ENCODE data around the gene CPSF3.
A peak's percentile ranks its signal among the peaks of the same experiment; 100 is the strongest.

Gene CPSF3

GRCh38 chr2:9422321-9423099, 944 bp upstream of the CPSF3 start:
- peak; percentile 5 for DNase-seq

DNA sequence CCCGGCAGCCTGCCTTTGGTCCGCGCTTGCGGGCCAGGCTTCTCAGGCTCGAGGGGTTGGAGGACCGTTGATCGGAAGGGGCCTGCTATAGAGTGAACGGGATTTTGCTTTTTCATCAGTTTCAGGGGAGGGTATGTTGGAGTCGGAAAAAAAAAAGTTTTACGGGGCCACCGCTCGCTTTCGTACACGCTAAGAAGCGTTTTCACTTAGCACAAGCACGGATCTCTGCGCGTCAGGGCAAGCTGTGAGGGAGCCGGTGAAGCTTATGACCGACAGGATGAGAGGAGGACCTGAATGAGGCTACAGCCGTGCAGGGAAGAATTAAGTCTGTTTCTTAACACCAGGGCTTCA, 443 bp downstream of the CPSF3 start:
- no peak for DNase-seq

- DNase-seq: no peak
Measured at GRCh38 chr2:9424447-9425164, 1.2 kb downstream of the CPSF3 start.

- no peak for DNase-seq
Measured at GRCh38 chr2:9428965-9429577, 5.6 kb downstream of the CPSF3 start.

DNA sequence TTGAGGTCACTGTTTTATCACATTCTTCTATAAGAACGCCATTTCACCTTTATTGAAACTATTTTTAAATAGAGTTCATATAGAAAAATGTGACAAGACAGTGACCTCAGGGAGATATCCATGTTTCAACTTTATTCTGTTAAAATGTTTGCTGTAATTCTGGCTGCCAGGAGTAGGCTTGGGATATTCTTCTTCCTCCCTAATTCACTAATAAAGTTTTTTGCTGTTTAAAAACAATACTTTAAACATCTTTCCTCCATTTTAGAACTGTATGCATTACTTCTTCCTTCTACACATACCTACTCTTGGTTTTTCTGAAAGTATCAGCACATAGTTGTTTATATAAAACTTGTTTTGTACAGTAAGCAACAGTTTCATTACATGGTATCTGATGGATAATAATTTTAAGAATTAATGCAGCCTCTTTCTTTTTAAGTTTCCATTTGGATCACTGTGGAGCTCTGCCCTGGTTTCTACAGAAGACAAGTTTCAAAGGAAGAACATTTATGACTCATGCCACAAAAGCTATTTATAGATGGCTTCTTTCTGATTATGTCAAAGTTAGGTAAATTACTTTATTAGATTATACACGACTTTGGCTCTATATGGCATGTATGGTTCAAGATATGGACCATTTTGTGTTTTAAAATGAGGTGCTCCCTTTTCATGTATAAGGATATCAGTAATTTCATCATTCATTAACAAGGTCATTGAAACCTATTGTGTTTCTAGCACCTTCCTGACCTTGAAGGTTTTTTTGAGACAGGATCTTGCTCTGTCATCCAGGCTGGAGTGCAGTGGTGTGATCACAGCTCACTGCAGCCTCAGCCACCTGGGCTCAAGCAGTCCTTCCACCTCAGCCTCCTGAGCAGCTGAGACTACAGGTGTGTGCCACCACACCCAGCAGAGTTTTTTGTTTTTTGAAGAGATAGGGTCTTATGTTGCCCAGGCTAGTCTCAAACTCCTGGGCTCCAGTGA, 7.2 kb downstream of the CPSF3 start:
- DNase-seq: no peak

DNA sequence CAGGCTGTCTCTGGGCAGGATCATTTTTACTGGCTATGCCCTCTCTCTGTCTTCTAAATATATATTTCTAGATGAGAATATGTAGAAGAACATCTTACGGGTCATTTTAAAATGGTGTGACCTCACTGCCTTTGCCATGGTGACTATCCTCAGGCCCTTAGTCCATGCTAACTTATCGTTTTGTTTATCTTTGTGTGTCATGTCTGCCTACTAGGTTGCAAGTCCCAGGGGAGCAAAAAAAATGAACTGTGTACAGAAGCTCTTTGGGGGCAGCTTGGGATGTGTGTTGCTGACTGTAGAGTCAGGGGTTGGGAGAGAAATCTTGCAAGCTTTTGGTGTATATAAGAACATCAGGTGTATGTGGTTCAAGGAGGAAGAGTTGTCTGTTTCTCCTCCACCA, 11.0 kb downstream of the CPSF3 start:
- no peak for DNase-seq

GRCh38 chr2:9439536-9439935, 16.1 kb downstream of the CPSF3 start:
- DNase-seq: no peak

GRCh38 chr2:9440058-9440727, 16.7 kb downstream of the CPSF3 start:
- no peak for DNase-seq

- no peak for DNase-seq
Measured at GRCh38 chr2:9441556-9441955, 18.1 kb downstream of the CPSF3 start.

DNA sequence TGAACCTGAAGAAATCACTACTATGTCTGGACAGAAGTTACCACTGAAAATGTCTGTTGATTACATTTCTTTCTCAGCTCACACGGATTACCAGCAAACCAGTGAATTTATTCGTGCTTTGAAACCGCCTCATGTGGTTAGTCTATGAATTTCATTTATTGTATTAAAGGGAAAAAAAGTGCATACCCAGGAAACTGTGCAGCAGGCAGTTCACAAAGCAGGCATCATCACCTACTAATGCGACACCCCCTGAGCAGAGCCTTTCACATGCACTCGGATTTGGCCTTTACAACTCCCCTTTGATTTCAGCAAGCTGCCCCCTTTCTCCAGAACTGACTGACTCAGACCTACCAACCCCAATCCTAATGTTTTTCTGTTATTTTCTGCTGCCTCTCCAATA, 20.1 kb downstream of the CPSF3 start:
- no peak for DNase-seq

GRCh38 chr2:9445089-9445488, 21.6 kb downstream of the CPSF3 start:
- DNase-seq: no peak

DNA sequence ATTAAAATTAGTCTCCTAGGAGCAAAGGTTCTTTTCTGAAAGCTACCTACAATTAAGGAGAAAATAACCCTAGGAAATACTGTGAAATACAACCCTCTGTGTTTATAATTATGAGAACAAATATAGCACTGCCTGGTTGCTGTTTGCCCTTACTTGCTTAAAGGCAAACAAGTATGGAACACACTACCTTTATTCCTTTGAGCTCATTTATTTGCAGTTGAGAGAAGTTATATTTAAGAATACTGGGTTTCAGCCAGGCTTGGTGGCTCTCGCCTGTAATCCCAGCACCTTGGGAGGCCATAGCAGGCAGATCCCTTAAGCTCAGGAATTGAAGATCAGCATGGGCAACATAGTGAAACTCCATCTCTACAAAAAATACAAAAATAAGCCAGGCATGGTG, 27.8 kb downstream of the CPSF3 start:
- no peak for DNase-seq

- DNase-seq: no peak
Measured at GRCh38 chr2:9460441-9461017, 37.1 kb downstream of the CPSF3 start.

- no peak for DNase-seq
Measured at GRCh38 chr2:9461079-9461478, 37.6 kb downstream of the CPSF3 start.

DNA sequence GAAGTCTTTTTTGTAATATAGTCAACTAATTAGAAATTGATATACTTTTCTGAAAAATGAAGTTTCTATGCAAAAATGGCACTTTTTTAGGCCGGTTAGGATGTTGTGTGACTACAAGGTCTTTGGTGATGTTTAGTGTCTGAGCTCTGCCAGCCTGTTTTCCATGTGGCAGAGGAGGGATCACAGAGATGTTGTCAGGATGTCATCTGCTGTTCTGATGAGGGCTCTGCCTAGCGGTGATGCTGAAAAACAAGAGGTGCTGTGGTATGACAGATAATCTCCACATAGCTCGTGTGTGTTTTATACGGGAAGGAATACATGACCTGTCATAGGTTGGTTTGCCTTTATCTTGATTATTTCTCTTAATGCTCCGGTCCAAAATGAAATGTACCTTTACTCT, 38.9 kb downstream of the CPSF3 start:
- no peak for DNase-seq

- DNase-seq: peak; percentile 39
Measured at GRCh38 chr2:9462886-9463697, 39.6 kb downstream of the CPSF3 start.

DNA sequence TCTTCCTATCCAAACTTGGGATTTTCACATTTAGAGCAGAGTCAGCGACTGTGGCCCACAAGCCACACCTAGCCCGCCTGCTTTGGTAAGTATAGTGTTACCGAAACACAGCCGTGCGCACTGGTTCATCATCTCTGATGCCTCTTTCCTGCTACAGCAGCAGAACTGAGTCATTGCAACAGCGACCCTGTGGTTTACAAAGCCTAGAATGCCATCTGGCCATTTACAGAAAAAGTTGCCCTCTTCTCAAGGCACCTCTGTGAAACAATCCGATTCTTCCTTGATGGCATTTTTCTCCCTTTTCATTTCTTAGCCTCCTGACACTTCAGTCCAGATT, 40.2 kb downstream of the CPSF3 start:
- DNase-seq: no peak

- no peak for DNase-seq
Measured at GRCh38 chr2:9465170-9465569, 41.7 kb downstream of the CPSF3 start.

DNA sequence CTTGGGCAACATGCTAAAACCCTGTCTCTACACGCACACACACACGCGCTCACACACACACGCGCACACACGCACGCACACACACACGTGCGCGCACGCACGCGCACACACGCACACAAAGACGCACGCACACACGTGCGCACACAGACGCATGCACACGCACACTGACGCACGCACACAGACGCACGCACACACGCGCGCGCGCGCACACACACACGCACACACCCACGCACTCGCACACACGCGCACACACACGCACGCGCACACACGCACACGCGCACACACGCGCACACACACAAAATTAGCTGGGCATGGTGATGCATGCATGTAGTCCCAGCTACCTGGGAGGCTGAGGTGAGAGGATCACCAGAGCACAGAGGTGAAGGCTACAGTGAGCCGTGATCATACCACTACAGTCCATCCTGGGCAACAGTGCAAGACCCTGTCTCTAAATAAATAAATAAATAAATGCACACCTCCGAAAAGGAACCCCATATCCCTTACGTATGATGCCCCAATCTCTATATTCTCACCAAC, 42.8 kb downstream of the CPSF3 start:
- no peak for DNase-seq

DNA sequence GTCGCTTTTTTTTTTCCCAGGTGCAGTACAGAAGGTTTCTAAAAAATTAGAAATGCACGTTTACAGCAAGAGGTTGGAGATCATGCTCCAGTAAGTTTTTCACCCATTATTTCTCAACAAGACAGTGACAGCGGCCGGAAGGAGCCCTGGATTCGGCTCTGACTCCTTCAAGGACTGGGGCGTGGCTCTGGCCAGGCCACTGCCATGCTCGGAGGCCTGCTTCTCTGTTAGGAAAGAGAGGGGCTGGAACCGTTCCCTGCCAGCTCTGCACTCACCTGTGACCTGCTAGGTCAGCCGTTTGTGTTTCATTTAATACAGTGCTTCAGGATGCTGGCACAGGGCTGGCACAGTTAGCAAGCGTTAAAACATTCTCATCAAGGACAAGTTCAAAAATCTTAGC, 44.2 kb downstream of the CPSF3 start:
- no peak for DNase-seq

DNA sequence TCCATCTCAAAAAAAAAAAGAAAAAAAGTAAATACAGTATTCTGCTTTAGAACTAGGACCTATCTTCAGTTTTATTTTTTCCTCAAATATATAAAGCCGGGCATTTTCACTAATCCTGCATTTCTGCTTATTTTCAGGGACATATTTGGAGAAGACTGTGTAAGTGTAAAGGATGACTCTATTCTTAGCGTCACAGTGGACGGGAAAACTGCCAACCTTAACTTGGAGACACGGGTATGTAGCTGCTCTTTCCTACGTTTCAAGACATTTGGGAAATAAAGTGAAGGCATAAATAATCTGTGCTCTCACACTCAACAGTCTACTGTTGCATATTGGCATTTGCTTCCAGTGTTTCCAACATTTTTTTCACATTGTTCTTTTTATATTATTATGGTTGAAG, 47.8 kb downstream of the CPSF3 start:
- DNase-seq: no peak
